GM12875 (cell line): Measurements from ENCODE around the gene SLC35D3.
"Not testable (repeated sequence)": the region's sequence is repeated elsewhere in the genome, so short reads cannot be mapped to it uniquely, and the experiment has no call there.

ENCODE experiments used
- H3K4me3 ChIP-seq: one replicate; pipeline ENCODE4 v1.5.1; 2011; ENCODE audit warnings: low read depth, low read length, control low read depth
- CTCF ChIP-seq: IDR thresholded peaks from 2 replicates; pipeline ENCODE4 v1.5.1; 2011; ENCODE audit warnings: low read depth, mild to moderate bottlenecking, control low read depth, inconsistent platforms, low read length, moderate library complexity, borderline replicate concordance; ENCODE audit not compliant: insufficient read depth

SLC35D3 gene

GRCh38 chr6:136963259-136963658, 41.2 kb downstream of the SLC35D3 start:
- H3K4me3 ChIP-seq, result no peak overlapping the region
- no peak for TF ChIP-seq CTCF

GRCh38 chr6:136964398-136964797, 42.3 kb downstream of the SLC35D3 start:
- TF ChIP-seq CTCF, result no peak
- no peak overlapping the region for H3K4me3 ChIP-seq

- peak; percentile 51; the same call in 1 of the 2 replicates for TF ChIP-seq CTCF
- H3K4me3 ChIP-seq, result no peak overlapping the region
Measured at GRCh38 chr6:136967876-136968752, 46.0 kb downstream of the SLC35D3 start.

GRCh38 chr6:136968837-136969236, 46.7 kb downstream of the SLC35D3 start:
- no peak for TF ChIP-seq CTCF
- no peak overlapping the region for H3K4me3 ChIP-seq

- no peak for TF ChIP-seq CTCF
- H3K4me3 ChIP-seq, result no peak overlapping the region
Measured at GRCh38 chr6:136969433-136969832, 47.3 kb downstream of the SLC35D3 start.

- no peak overlapping the region for H3K4me3 ChIP-seq
- no peak for TF ChIP-seq CTCF
Measured at GRCh38 chr6:136969930-136970329, 47.8 kb downstream of the SLC35D3 start.

GRCh38 chr6:136971609-136972008, 49.5 kb downstream of the SLC35D3 start:
- no peak for TF ChIP-seq CTCF

GRCh38 chr6:136973781-136974180, 51.7 kb downstream of the SLC35D3 start:
- H3K4me3 ChIP-seq, result not testable (repeated sequence)

More at GRCh38 chr6:136971609-136972008, 49.5 kb downstream of the SLC35D3 start:
- H3K4me3 ChIP-seq, result no peak overlapping the region
